ENCODE data around the gene KIRREL2.

Gene KIRREL2

DNA sequence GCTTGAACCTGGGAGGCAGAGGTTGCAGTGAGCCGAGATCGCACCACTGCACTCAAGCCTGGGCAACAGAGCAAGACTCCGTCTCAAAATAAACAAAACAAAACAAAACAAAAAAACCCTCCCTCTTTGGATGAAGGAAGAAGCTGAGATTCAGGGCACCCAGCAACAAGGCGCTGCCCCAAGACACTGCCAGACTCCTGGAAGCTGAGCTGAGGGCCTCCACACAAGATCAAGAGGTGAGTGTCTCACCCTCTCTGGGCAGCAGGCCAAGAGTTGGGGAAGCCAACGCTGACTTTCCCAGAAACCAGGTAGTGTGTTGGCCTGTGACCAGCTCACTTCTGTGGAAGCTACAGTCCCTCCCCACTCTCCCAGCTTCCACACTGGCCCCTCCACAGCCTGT, 55.1 kb downstream of the KIRREL2 start:
- TF ChIP-seq CTCF (IDR thresholded peaks at IDR 0.05; ENCODE audit: control extremely low read depth, extremely low read depth, low read depth, missing control alignments) = no peak
- ChIA-PET POLR2A (interaction anchor here (0.6 kb wide), 1 partner anchor 1866 kb away, joined by 4 read pairs; no protein-coding TSS in a partner anchor), CTCF (interaction anchor here (1.0 to 1.9 kb wide), 3 partner anchors 14 to 19 kb away, joined by 3 to 7 read pairs (median 6); no protein-coding TSS in a partner anchor)
- no peak for DNase-seq (ENCODE audit: extremely low spot score)

- DNase-seq (ENCODE audit: extremely low spot score) = no peak
- POLR2A ChIA-PET = interaction anchor here (0.7 kb wide), 1 partner anchor 19 kb away, joined by 3 read pairs; no protein-coding TSS in a partner anchor
- CTCF ChIA-PET = interaction anchor here (1.6 kb wide), 1 partner anchor 32 kb away, joined by 5 read pairs; no protein-coding TSS in a partner anchor
- no peak for TF ChIP-seq CTCF (IDR thresholded peaks at IDR 0.05; ENCODE audit: control extremely low read depth, extremely low read depth, low read depth, missing control alignments)
Measured at GRCh38 chr19:35913589-35913988, 56.9 kb downstream of the KIRREL2 start.

DNA sequence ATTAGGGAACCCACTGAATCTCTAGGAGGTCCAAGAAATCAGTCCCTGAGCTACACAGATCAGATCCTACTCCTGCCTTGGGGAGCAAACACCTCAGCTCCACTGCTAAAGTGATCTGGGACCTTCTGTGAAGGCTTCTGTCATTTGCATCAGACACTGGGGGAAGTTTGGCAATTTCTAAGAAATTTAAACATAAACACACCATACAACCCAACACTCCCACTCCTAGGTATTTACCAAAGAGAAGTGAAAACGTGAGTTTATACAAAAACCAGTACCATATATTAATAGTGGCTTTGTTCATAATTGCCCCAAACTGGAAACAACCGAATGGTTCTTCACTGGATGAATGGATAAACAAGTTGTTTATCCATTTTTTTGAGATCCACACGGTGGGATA, 58.7 kb downstream of the KIRREL2 start:
- ChIA-PET POLR2A (no interaction called here), CTCF (interaction anchor here (1.7 to 2.1 kb wide), 3 partner anchors 10 to 33 kb away, joined by 6 to 9 read pairs (median 9); no protein-coding TSS in a partner anchor)
- no peak for DNase-seq (ENCODE audit: extremely low spot score)
- TF ChIP-seq CTCF (IDR thresholded peaks at IDR 0.05; ENCODE audit: control extremely low read depth, extremely low read depth, low read depth, missing control alignments) = no peak
